HG03520 (cell line): ENCODE measurements around the gene MSH5.
"Not testable (repeated sequence)": the region's sequence is repeated elsewhere in the genome, so short reads cannot be mapped to it uniquely, and the experiment has no call there.

Experiments
- ATAC-seq: cut with Tn5 transposase; IDR thresholded peaks from one replicate; pipeline ENCODE4 v1.9.1; 2021; ENCODE audit warnings: mild to moderate bottlenecking, moderate library complexity; ENCODE audit not compliant: unreplicated experiment

Gene MSH5

GRCh38 chr6:31739639-31740396, at the start of gene MSH5:
TSS of gene MSH5 (plus strand) at chr6:31740005. CDS start at chr6:31740467, 462 bp downstream.
- ATAC-seq = peak; percentile 77

GRCh38 chr6:31690231-31691077, 49.4 kb upstream of the MSH5 start:
- no peak for ATAC-seq

GRCh38 chr6:31691078-31691463, 48.7 kb upstream of the MSH5 start:
- ATAC-seq = no peak

- ATAC-seq = no peak
These were observed 48.2 kb upstream of the MSH5 start for GRCh38 chr6:31691564-31692108.

- no peak for ATAC-seq
These were observed 47.5 kb upstream of the MSH5 start for GRCh38 chr6:31692353-31692752.

- ATAC-seq = no peak
These were observed 46.9 kb upstream of the MSH5 start for GRCh38 chr6:31692886-31693285.

GRCh38 chr6:31693535-31693934, 46.3 kb upstream of the MSH5 start:
- no peak for ATAC-seq

GRCh38 chr6:31697555-31697954, 42.2 kb upstream of the MSH5 start:
- no peak for ATAC-seq

GRCh38 chr6:31700740-31701401, 38.9 kb upstream of the MSH5 start:
- no peak for ATAC-seq

- no peak for ATAC-seq
These were observed 38.0 kb upstream of the MSH5 start for GRCh38 chr6:31701666-31702404.

- no peak for ATAC-seq
These were observed 37.4 kb upstream of the MSH5 start for GRCh38 chr6:31702405-31702818.

- ATAC-seq = peak; percentile 79
These were observed 36.7 kb upstream of the MSH5 start, which contains the start of gene ABHD16A for GRCh38 chr6:31702819-31703716. TSS of gene ABHD16A (minus strand) at chr6:31703324. CDS start at chr6:31703281, 43 bp downstream.

- no peak for ATAC-seq
These were observed 33.9 kb upstream of the MSH5 start for GRCh38 chr6:31705931-31706330.

GRCh38 chr6:31706599-31706998, 33.2 kb upstream of the MSH5 start, which contains the start of gene LY6G6F:
TSS of gene LY6G6F (plus strand) at chr6:31706866. CDS start at chr6:31706907, 41 bp downstream.
- no peak for ATAC-seq

- no peak for ATAC-seq
These were observed 32.1 kb upstream of the MSH5 start for GRCh38 chr6:31707701-31708100.

GRCh38 chr6:31708224-31708623, 31.6 kb upstream of the MSH5 start:
- no peak for ATAC-seq

GRCh38 chr6:31709157-31709556, 30.6 kb upstream of the MSH5 start:
- ATAC-seq = not testable (repeated sequence)

- ATAC-seq = no peak
These were observed 29.1 kb upstream of the MSH5 start for GRCh38 chr6:31710523-31711219.

GRCh38 chr6:31711233-31711632, 28.6 kb upstream of the MSH5 start:
- no peak for ATAC-seq
